ENCODE measurements around the gene SLC4A5. TPM values are rescaled to one million over a fixed set of nuclear protein-coding genes. Genes with fewer than 3 reads are reported as not detected.
A peak's percentile ranks its signal among the peaks of the same experiment; 100 is the strongest.

SLC4A5 gene
- total and polyA plus RNA-seq, 2 of the 8 experiments (the other 6 are each of a cell fraction or from before 2014, with no cell fraction given) = 0.42 to 0.52 TPM

- POLR2A ChIA-PET (ENCODE audit: partially characterized antibody) = interaction anchor here (1.8 to 2.6 kb wide), 2 partner anchors 60 to 131 kb away, joined by 6 to 12 read pairs; partner anchors contain the start of gene MTHFD2
- Histone ChIP-seq H2BK20ac (ENCODE audit: low read length) (no peak overlapping the region), H2AK5ac (ENCODE audit: low read depth, low read length) (no peak overlapping the region), H3K4me3 (ENCODE audit: extremely low read depth in 1 of 4, insufficient read depth in 2 of 4, low read depth in 3 of 4, low read length in 4 of 4) (no peak overlapping the region), H2BK120ac (replicated peaks; ENCODE audit: low read depth, low read length) (no peak overlapping the region), H3K27ac (ENCODE audit: low read depth, low read length) (no peak overlapping the region), H3K18ac (ENCODE audit: extremely low read depth, low read length) (no peak overlapping the region), H2BK12ac (ENCODE audit: low read depth, low read length) (no peak overlapping the region), H3K23me2 (ENCODE audit: low read depth, low read length) (no peaks in the 10 kb centered on the region), H4K91ac (replicated peaks; ENCODE audit: insufficient read length, low read length) (no peak overlapping the region), H4K5ac (ENCODE audit: insufficient read length, low read depth, low read length) (no peak overlapping the region), H4K8ac (ENCODE audit: extremely low read depth, insufficient read depth, low read length) (no peak overlapping the region), H2BK5ac (ENCODE audit: low read depth, low read length) (no peak overlapping the region), H2BK15ac (ENCODE audit: low read length) (0 out of 2 replicates have a peak overlapping the region, but pooled peaks have one; percentile 5), H3K79me1 (ENCODE audit: low read depth, low read length) (no peaks in the 10 kb centered on the region), H3K56ac (replicated peaks; ENCODE audit: insufficient read length, low read depth, low read length) (no peak overlapping the region), H3K36me3 (ENCODE audit: control insufficient read depth in 2 of 4, insufficient read depth in 4 of 4, low read length in 3 of 4) (no peaks in the 10 kb centered on the region), H4K20me1 (replicated peaks in 1 of 2; ENCODE audit: control insufficient read depth in 1 of 2, insufficient read depth in 2 of 2, low read length in 2 of 2) (no peaks in the 10 kb centered on the region), H3K79me2 (ENCODE audit: control insufficient read depth in 1 of 2, insufficient read depth in 2 of 2, low read length in 2 of 2) (no peaks in the 10 kb centered on the region), H3K4me2 (ENCODE audit: insufficient read depth in 1 of 2, low read depth in 2 of 2, low read length in 2 of 2) (no peak overlapping the region), H3K9me3 (ENCODE audit: insufficient read depth in 2 of 2, low read depth in 1 of 2, low read length in 1 of 2) (no peaks in the 10 kb centered on the region), H3K9ac (replicated peaks in 1 of 4; ENCODE audit: extremely low read depth in 1 of 4, low read depth in 3 of 4, low read length in 3 of 4) (no peak overlapping the region), H3K27me3 (replicated peaks in 1 of 4; ENCODE audit: control insufficient read depth in 3 of 4, extremely low read depth in 1 of 4, insufficient read depth in 3 of 4, low read length in 3 of 4) (no peaks in the 10 kb centered on the region), H3K4me1 (replicated peaks in 1 of 4; ENCODE audit: control insufficient read depth in 3 of 4, insufficient read depth in 4 of 4, low read length in 3 of 4) (peaks cover 0 to 4% (median 1%) of the 10 kb centered on the region in 4 experiments; a peak in 2 of 7 replicates), H3K4ac (replicated peaks; ENCODE audit: insufficient read length, low read depth, low read length) (no peak overlapping the region), H3K23ac (ENCODE audit: insufficient read length) (no peak overlapping the region), H2AFZ (ENCODE audit: low read length) (no peak overlapping the region), H3K14ac (ENCODE audit: insufficient read length) (no peak overlapping the region)
- DNase-seq (ENCODE audit: low read depth in 1 of 2, low spot score in 2 of 2) (no peak), FAIRE-seq (no peak)
- CTCF ChIA-PET (ENCODE audit: partially characterized antibody) = interaction anchor here (0.7 to 6.0 kb wide), 6 partner anchors 9 to 131 kb away, joined by 3 to 50 read pairs (median 8); no protein-coding TSS in a partner anchor
- 79% methylated on average over 4 of the region's 4 CpGs; no CpG with 5 or more reads in 1 of the 2 experiments for WGBS, 2 experiments (ENCODE audit: extremely low coverage in 1 of 2, insufficient coverage in 1 of 2, insufficient read length in 1 of 2, insufficient replicate concordance in 2 of 2, low coverage in 1 of 2, low lambda C conversion rate in 2 of 2, missing lambda C conversion rate in 1 of 2)
- TF ChIP-seq EGR1 (IDR thresholded peaks at IDR 0.05; ENCODE audit: borderline replicate concordance, low read depth, low read length) = no peak
- TF ChIP-seq CHD1 (IDR thresholded peaks at IDR 0.05; ENCODE audit: low read depth, low read length) = no peak
- no peak for TF ChIP-seq SIN3A (conservative IDR thresholded peaks at IDR 0.05 in 1 of 2, IDR thresholded peaks at IDR 0.05 in 1 of 2; ENCODE audit: low read depth in 1 of 2, low read length in 2 of 2)
- no peak for TF ChIP-seq POLR2A (IDR thresholded peaks at IDR 0.05; ENCODE audit: control extremely low read depth in 1 of 2, low read depth in 2 of 2, low read length in 2 of 2)
- TF ChIP-seq ASH2L (IDR thresholded peaks at IDR 0.05; ENCODE audit: low read length) = no peak
- TF ChIP-seq KDM4A (IDR thresholded peaks at IDR 0.05; ENCODE audit: low read depth, low read length, severe bottlenecking) = no peak
- TF ChIP-seq CTCF (IDR thresholded peaks at IDR 0.05; ENCODE audit: control extremely low read depth in 1 of 3, insufficient read depth in 1 of 3, low read depth in 1 of 3, low read length in 3 of 3) = no peak
- TF ChIP-seq EZH2 (IDR thresholded peaks at IDR 0.05; ENCODE audit: low read depth, low read length, severe bottlenecking) = no peak
- no peak for TF ChIP-seq RNF2 (IDR thresholded peaks at IDR 0.05; ENCODE audit: borderline replicate concordance, low read depth, low read length, missing control alignments, poor library complexity, severe bottlenecking)
- TF ChIP-seq SIX5 (IDR thresholded peaks at IDR 0.05; ENCODE audit: low read depth, low read length) = no peak
- no peak for TF ChIP-seq CHD2 (IDR thresholded peaks at IDR 0.05; ENCODE audit: low read length)
These were observed 83.5 kb downstream of the SLC4A5 start for GRCh38 chr2:74259733-74260132.

Data from H1 (cell line).